OCI-LY3 (cell line): ENCODE measurements around the gene KCNJ9.

Source experiments
- H2AFZ ChIP-seq: fragments of 200-600, 300-600 bp; shearing (Covaris generic); 2 replicates; pipeline ENCODE4 v1.6.0; 2014; ENCODE audit warnings: antibody characterized with exemption, low read depth, low read length
- H3K27ac ChIP-seq: fragments of 200-600, 300-600 bp; sonication (generic); 2 replicates; pipeline ENCODE4 v1.5.1; 2014; ENCODE audit warnings: mild to moderate bottlenecking, low read length, moderate library complexity, mixed read lengths
- H3K27me3 ChIP-seq: fragments of 200-600, 300-600 bp; sonication (generic); 2 replicates; pipeline ENCODE4 v1.6.1; 2014; ENCODE audit warnings: low read depth, low read length, mixed read lengths
- H3K36me3 ChIP-seq: fragments of 200-600, 300-600 bp; sonication (generic); replicated peaks from 2 replicates; pipeline ENCODE3; 2014; ENCODE audit warnings: low read depth, low read length, mixed read lengths
- H3K4me1 ChIP-seq: fragments of 300-600, 200-600 bp; sonication (generic); 2 replicates; pipeline ENCODE4 v1.6.1; 2014; ENCODE audit warnings: low read length, mixed read lengths
- H3K4me2 ChIP-seq: fragments of 200-600, 300-600 bp; sonication (generic); 2 replicates; pipeline ENCODE4 v1.6.1; 2014; ENCODE audit warnings: low read length, mixed read lengths
- H3K4me3 ChIP-seq: fragments of 300-600, 200-600 bp; sonication (generic); 2 replicates; pipeline ENCODE4 v1.5.1; 2014; ENCODE audit warnings: antibody characterized with exemption, mild to moderate bottlenecking, low read length, moderate library complexity
- H3K79me2 ChIP-seq: fragments of 300-600, 200-600 bp; shearing (Covaris generic); 2 replicates; pipeline ENCODE4 v1.6.1; 2014; ENCODE audit warnings: mild to moderate bottlenecking, low read length, mixed read lengths
- H3K9ac ChIP-seq: fragments of 300-600, 200-600 bp; shearing (Covaris generic); 2 replicates; pipeline ENCODE4 v1.6.0; 2014; ENCODE audit warnings: mild to moderate bottlenecking, low read length, moderate library complexity
- H3K9me3 ChIP-seq: fragments of 200-600, 300-600 bp; shearing (Covaris generic); 2 replicates; pipeline ENCODE4 v1.6.1; 2014; ENCODE audit warnings: low read length, mixed read lengths; ENCODE audit not compliant: insufficient read depth
- H4K20me1 ChIP-seq: fragments of 200-600, 300-600 bp; sonication (generic); 2 replicates; pipeline ENCODE4 v1.6.1; 2016; ENCODE audit warnings: low read length, mixed read lengths; ENCODE audit not compliant: insufficient read depth
- EZH2phosphoT487 ChIP-seq: fragments of 200-600 bp; shearing (Covaris generic); IDR thresholded peaks from 2 replicates; pipeline ENCODE4 v1.6.1; 2018; ENCODE audit warnings: antibody characterized with exemption, mixed run types, low read depth
- TF ChIP-seq, protein P1 (sequence below): fragments of 200-600, 300-600 bp; sonication (generic); IDR thresholded peaks from 2 replicates; pipeline ENCODE4 v1.5.1; 2014; ENCODE audit warnings: antibody characterized with exemption, low read length, low read depth

Gene KCNJ9

GRCh38 chr1:160101717-160102522, 20.6 kb downstream of the KCNJ9 start:
- no peaks in the 10 kb centered on the region for H4K20me1 ChIP-seq
- peaks cover 39% of the 10 kb centered on the region for H3K4me1 ChIP-seq
- peaks cover 9% of the 10 kb centered on the region; the same call in 1 of the 2 replicates for H3K79me2 ChIP-seq
- H3K27ac ChIP-seq = no peak overlapping the region
- H3K9me3 ChIP-seq = no peaks in the 10 kb centered on the region
- TF ChIP-seq, protein P1, sequence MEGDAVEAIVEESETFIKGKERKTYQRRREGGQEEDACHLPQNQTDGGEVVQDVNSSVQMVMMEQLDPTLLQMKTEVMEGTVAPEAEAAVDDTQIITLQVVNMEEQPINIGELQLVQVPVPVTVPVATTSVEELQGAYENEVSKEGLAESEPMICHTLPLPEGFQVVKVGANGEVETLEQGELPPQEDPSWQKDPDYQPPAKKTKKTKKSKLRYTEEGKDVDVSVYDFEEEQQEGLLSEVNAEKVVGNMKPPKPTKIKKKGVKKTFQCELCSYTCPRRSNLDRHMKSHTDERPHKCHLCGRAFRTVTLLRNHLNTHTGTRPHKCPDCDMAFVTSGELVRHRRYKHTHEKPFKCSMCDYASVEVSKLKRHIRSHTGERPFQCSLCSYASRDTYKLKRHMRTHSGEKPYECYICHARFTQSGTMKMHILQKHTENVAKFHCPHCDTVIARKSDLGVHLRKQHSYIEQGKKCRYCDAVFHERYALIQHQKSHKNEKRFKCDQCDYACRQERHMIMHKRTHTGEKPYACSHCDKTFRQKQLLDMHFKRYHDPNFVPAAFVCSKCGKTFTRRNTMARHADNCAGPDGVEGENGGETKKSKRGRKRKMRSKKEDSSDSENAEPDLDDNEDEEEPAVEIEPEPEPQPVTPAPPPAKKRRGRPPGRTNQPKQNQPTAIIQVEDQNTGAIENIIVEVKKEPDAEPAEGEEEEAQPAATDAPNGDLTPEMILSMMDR = no peak
- no peak for TF ChIP-seq EZH2phosphoT487
- no peaks in the 10 kb centered on the region for H3K27me3 ChIP-seq
- H3K36me3 ChIP-seq = no peaks in the 10 kb centered on the region
- peak overlapping the region; percentile 96 for H2AFZ ChIP-seq
- peak overlapping the region; percentile 56; the same call in 1 of the 2 replicates for H3K9ac ChIP-seq
- H3K4me2 ChIP-seq = peak overlapping the region; percentile 96
- peak overlapping the region; percentile 68; the same call in 1 of the 2 replicates for H3K4me3 ChIP-seq

- no peak overlapping the region for H3K4me2 ChIP-seq
- H3K4me1 ChIP-seq = peaks cover 32% of the 10 kb centered on the region
- H3K27me3 ChIP-seq = no peaks in the 10 kb centered on the region
- no peak overlapping the region for H3K9ac ChIP-seq
- no peak overlapping the region for H3K27ac ChIP-seq
- no peak overlapping the region for H2AFZ ChIP-seq
- TF ChIP-seq EZH2phosphoT487 = no peak
- TF ChIP-seq, protein P1 = no peak
- no peaks in the 10 kb centered on the region for H3K79me2 ChIP-seq
- H3K36me3 ChIP-seq = no peaks in the 10 kb centered on the region
- H3K9me3 ChIP-seq = no peaks in the 10 kb centered on the region
- no peaks in the 10 kb centered on the region for H4K20me1 ChIP-seq
- no peak overlapping the region for H3K4me3 ChIP-seq
Measured at GRCh38 chr1:160103658-160104408, 22.5 kb downstream of the KCNJ9 start.

DNA sequence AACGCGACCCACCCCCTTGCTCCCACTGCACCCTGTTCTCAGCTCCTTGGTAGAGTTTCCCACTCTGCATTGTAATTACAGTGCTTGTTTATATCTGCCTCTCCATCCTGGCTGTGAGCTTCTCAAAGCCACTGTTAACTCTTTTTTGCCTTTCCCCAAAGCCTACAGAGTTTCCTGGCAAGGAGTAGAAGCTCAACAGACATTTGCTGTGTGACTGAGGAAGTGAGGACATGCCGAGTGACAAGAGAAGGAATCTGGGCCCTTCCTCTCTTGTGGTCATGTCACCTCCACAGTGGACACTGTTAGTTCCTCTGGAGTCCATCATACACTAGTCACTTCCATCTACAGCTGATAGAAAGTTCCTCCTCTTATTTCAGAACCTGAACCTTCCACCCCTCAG, 23.1 kb downstream of the KCNJ9 start:
- no peak overlapping the region for H3K27ac ChIP-seq
- peaks cover 32% of the 10 kb centered on the region for H3K4me1 ChIP-seq

More for the DNA sequence above, 23.1 kb downstream of the KCNJ9 start:
- no peak for TF ChIP-seq EZH2phosphoT487
- TF ChIP-seq, protein P1 = no peak
- no peaks in the 10 kb centered on the region for H3K9me3 ChIP-seq
- H3K79me2 ChIP-seq = no peaks in the 10 kb centered on the region
- H3K4me3 ChIP-seq = no peak overlapping the region
- H3K9ac ChIP-seq = no peak overlapping the region
- H3K27me3 ChIP-seq = peaks cover under 1% of the 10 kb centered on the region; the same call in 1 of the 2 replicates
- no peak overlapping the region for H3K4me2 ChIP-seq
- H4K20me1 ChIP-seq = no peaks in the 10 kb centered on the region
- H3K36me3 ChIP-seq = no peaks in the 10 kb centered on the region
- no peak overlapping the region for H2AFZ ChIP-seq
